Astrocyte (in vitro differentiated cells and primary cell): Measurements from ENCODE around the gene ISL2. TPM values are rescaled to one million over a fixed set of nuclear protein-coding genes. Genes with fewer than 3 reads are reported as not detected.

Experiments used
- DNase-seq: peaks from one replicate; pipeline ENCODE4 v3.0.0-alpha.2; 2010; ENCODE audit warnings: low read depth
- FAIRE-seq: peaks from 2 replicates; lab custom pipeline; 2011; peaks lifted over from hg19 to GRCh38; lab: Jason Lieb, UNC
- H2AFZ ChIP-seq: 2 replicates; pipeline ENCODE4 v1.6.0; 2012; ENCODE audit warnings: low read depth, low read length, inconsistent platforms
- H3K27ac ChIP-seq: 2 replicates; pipeline ENCODE4 v1.5.1; 2011; ENCODE audit warnings: low read depth, low read length, inconsistent platforms
- H3K27me3 ChIP-seq: 2 replicates; pipeline ENCODE4 v1.6.0; 2011; ENCODE audit warnings: low read length, inconsistent platforms; ENCODE audit not compliant: insufficient read depth
- H3K36me3 ChIP-seq: 2 replicates; pipeline ENCODE4 v1.5.1; 2011; ENCODE audit warnings: low read length, inconsistent platforms; ENCODE audit not compliant: insufficient read depth
- H3K4me1 ChIP-seq: 2 replicates; pipeline ENCODE4 v1.5.1; 2011; ENCODE audit warnings: low read length, inconsistent platforms; ENCODE audit not compliant: insufficient read depth
- H3K4me2 ChIP-seq: 2 replicates; pipeline ENCODE4 v1.6.0; 2012; ENCODE audit warnings: low read length, inconsistent platforms
- H3K4me3 ChIP-seq: 2 replicates; pipeline ENCODE4 v1.5.1; 2011; ENCODE audit warnings: low read depth, mild to moderate bottlenecking, low read length, inconsistent platforms; ENCODE audit not compliant: insufficient read depth
- H3K79me2 ChIP-seq: 2 replicates; pipeline ENCODE4 v1.6.0; 2012; ENCODE audit warnings: mild to moderate bottlenecking, low read length, inconsistent platforms; ENCODE audit not compliant: insufficient read depth
- H3K9ac ChIP-seq: 2 replicates; pipeline ENCODE4 v1.6.0; 2012; ENCODE audit warnings: mild to moderate bottlenecking, low read length, inconsistent platforms
- H3K9me3 ChIP-seq: 2 replicates; pipeline ENCODE4 v1.5.1; 2012; ENCODE audit warnings: low read depth, mild to moderate bottlenecking, low read length, inconsistent platforms; ENCODE audit not compliant: insufficient read depth
- H4K20me1 ChIP-seq: 2 replicates; pipeline ENCODE4 v1.6.0; 2012; ENCODE audit warnings: low read length, inconsistent platforms; ENCODE audit not compliant: insufficient read depth
- H3K27ac Mint-ChIP-seq: one replicate; pipeline ENCODE4 v1.8.0; 2021; ENCODE audit warnings: mild to moderate bottlenecking, mixed read lengths; ENCODE audit not compliant: unreplicated experiment
- H3K27me3 Mint-ChIP-seq: one replicate; pipeline ENCODE4 v1.8.0; 2021; ENCODE audit warnings: low read depth, mixed read lengths; ENCODE audit not compliant: unreplicated experiment
- H3K36me3 Mint-ChIP-seq: one replicate; pipeline ENCODE4 v1.8.0; 2021; ENCODE audit warnings: low read depth, mixed read lengths; ENCODE audit not compliant: unreplicated experiment
- H3K4me1 Mint-ChIP-seq: one replicate; pipeline ENCODE4 v1.8.0; 2021; ENCODE audit warnings: low read depth, mixed read lengths; ENCODE audit not compliant: unreplicated experiment
- H3K4me3 Mint-ChIP-seq: one replicate; pipeline ENCODE4 v1.8.0; 2021; ENCODE audit warnings: mild to moderate bottlenecking, moderate library complexity, mixed read lengths; ENCODE audit not compliant: unreplicated experiment
- H3K9me3 Mint-ChIP-seq: one replicate; pipeline ENCODE4 v1.8.0; 2021; ENCODE audit warnings: mild to moderate bottlenecking, mixed read lengths; ENCODE audit not compliant: unreplicated experiment
- CTCF ChIP-seq: IDR thresholded peaks from 2 replicates; pipeline ENCODE4 v1.5.1; 2011; ENCODE audit warnings: low read depth, mild to moderate bottlenecking, inconsistent platforms, low read length, moderate library complexity; ENCODE audit not compliant: insufficient read depth
- EZH2 ChIP-seq: IDR thresholded peaks from 2 replicates; pipeline ENCODE4 v1.6.1; 2012; ENCODE audit warnings: mild to moderate bottlenecking, low read length, inconsistent platforms; ENCODE audit not compliant: insufficient read depth
- total RNA-seq: library from RNA; stranded (reverse); gene quantifications from 2 replicates; pipeline ENCODE4 v1.2.1, GENCODE V29; 2021

Gene ISL2
- total RNA-seq, 1 donor from 2014 or later = 2.1 TPM

- no peak overlapping the region for H3K4me3 Mint-ChIP-seq
- no peak for DNase-seq
- no peak overlapping the region for H3K9ac ChIP-seq
- no peak for FAIRE-seq
- peaks cover 96% of the 10 kb centered on the region for H3K27me3 ChIP-seq
- no peak overlapping the region for H3K27ac Mint-ChIP-seq
- TF ChIP-seq EZH2 = no peak
- no peak for TF ChIP-seq CTCF
- peaks cover 73% of the 10 kb centered on the region for H3K27me3 Mint-ChIP-seq
- H3K79me2 ChIP-seq = no peaks in the 10 kb centered on the region
- no peak overlapping the region for H3K4me3 ChIP-seq
- H3K4me1 ChIP-seq = peaks cover 12% of the 10 kb centered on the region
- H3K27ac ChIP-seq = no peak overlapping the region
- peaks cover 8% of the 10 kb centered on the region for H3K36me3 Mint-ChIP-seq
- H3K4me2 ChIP-seq = peak overlapping the region; percentile 67
- H4K20me1 ChIP-seq = peaks cover 41% of the 10 kb centered on the region
- peak overlapping the region; percentile 35 for H2AFZ ChIP-seq
- H3K9me3 Mint-ChIP-seq = peaks cover 26% of the 10 kb centered on the region
- peaks cover 6% of the 10 kb centered on the region for H3K9me3 ChIP-seq
- H3K36me3 ChIP-seq = no peaks in the 10 kb centered on the region
- H3K4me1 Mint-ChIP-seq = peaks cover 10% of the 10 kb centered on the region
These were observed 3.7 kb downstream of the ISL2 start for GRCh38 chr15:76340198-76340802.

GRCh38 chr15:76340803-76341365 is 4.3 kb downstream of the ISL2 start:
- H3K9me3 Mint-ChIP-seq = peaks cover 26% of the 10 kb centered on the region
- peaks cover 6% of the 10 kb centered on the region for H3K9me3 ChIP-seq
- peaks cover 96% of the 10 kb centered on the region for H3K27me3 ChIP-seq
- peak overlapping the region; percentile 67 for H3K4me2 ChIP-seq
- H3K27me3 Mint-ChIP-seq = peaks cover 74% of the 10 kb centered on the region
- H3K4me1 Mint-ChIP-seq = peaks cover 13% of the 10 kb centered on the region
- H4K20me1 ChIP-seq = peaks cover 43% of the 10 kb centered on the region
- H2AFZ ChIP-seq = no peak overlapping the region
- H3K36me3 Mint-ChIP-seq = peaks cover 6% of the 10 kb centered on the region
- H3K27ac ChIP-seq = no peak overlapping the region
- DNase-seq = no peak
- peaks cover 12% of the 10 kb centered on the region for H3K4me1 ChIP-seq
- TF ChIP-seq EZH2 (peak; percentile 96), CTCF (no peak)
- H3K4me3 Mint-ChIP-seq = peak overlapping the region; percentile 62
- H3K4me3 ChIP-seq = no peak overlapping the region
- no peaks in the 10 kb centered on the region for H3K36me3 ChIP-seq
- H3K9ac ChIP-seq = no peak overlapping the region
- H3K27ac Mint-ChIP-seq = peak overlapping the region; percentile 66
- FAIRE-seq = no peak
- H3K79me2 ChIP-seq = no peaks in the 10 kb centered on the region
